Stimulated activated CD4-positive, alpha-beta T cell treated with anti-CD3 and anti-CD28 coated beads, Interleukin-2, amount 100 ng/mL, for 24 hours (primary cell): ENCODE data around the gene NOXA1.
"Not testable (repeated sequence)": the region's sequence is repeated elsewhere in the genome, so short reads cannot be mapped to it uniquely, and the experiment has no call there.

ENCODE experiments used
- DNase-seq, 2 donors: peaks; one replicate each; pipeline ENCODE4 v3.0.0-alpha.2; 2020

The NOXA1 gene

DNA sequence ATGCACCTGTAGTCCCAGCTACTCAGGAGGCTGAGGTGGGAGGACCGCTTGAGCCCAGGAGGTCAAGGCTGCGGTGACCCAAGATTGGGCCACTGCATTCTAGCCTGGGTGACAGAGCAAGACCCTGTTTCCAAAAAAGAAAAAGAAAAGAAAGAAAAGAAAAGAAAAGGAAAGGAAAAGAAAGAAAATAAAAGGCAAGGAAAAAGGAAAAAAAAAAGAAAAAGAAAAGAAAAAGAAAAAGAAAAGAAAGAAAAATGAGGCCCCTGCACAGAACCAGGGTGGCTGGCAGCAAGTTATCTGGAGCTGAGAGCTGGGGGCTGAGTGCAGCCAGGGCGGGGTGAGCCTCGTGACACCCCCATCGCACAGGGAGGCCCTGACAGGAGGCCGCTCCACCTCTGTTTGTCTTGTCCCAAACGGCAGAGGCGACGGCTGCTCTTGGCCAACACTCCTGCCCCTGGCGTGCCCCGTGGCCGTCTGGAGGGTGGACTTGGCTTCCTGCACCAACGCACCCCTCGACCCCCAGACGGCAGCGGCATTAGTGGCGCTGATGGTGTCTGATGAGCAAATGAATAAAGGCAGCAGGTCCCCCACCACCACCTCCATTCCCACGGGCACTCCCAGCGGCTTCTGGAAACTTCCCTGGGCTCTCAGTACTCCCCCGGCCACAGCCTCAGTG, 17.0 kb upstream of the NOXA1 start:
- DNase-seq, result no peak

DNA sequence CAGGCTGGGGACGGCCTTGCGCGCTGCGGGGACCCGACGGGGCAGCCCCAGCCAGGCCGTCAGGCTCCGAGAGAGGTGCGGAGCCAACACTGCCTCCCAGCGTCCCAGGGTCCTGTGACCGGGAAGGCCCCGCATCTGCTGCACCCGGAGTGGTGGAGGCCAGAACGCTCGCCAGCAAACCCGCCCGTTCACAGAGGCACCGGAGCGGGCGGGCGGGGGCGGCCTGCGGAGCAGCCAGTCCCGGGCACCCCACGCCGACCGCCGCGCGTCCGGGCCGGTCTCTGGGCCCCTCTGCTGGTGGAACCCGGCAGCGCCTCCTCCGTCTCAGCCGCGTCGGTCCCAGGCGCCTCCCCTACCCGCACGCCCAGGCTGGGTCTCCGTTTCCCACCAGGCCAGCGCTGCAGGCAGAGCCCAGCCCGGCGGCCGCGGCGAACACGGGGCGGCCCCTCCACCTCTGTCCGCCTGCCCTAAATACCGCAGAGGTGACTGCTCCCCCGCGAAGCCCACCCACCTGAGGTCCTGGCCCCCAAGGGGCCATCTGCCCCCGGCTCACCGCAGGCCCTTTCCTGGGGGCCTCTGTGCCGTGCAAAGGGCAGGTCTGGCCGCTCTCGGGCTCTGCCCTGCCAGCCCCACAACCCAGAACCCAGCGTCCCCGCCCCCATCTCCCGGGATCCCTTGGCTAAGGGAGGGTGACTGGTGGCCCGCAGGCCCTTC, 16.2 kb upstream of the NOXA1 start:
- peak; percentile 67 to 81 for DNase-seq

DNA sequence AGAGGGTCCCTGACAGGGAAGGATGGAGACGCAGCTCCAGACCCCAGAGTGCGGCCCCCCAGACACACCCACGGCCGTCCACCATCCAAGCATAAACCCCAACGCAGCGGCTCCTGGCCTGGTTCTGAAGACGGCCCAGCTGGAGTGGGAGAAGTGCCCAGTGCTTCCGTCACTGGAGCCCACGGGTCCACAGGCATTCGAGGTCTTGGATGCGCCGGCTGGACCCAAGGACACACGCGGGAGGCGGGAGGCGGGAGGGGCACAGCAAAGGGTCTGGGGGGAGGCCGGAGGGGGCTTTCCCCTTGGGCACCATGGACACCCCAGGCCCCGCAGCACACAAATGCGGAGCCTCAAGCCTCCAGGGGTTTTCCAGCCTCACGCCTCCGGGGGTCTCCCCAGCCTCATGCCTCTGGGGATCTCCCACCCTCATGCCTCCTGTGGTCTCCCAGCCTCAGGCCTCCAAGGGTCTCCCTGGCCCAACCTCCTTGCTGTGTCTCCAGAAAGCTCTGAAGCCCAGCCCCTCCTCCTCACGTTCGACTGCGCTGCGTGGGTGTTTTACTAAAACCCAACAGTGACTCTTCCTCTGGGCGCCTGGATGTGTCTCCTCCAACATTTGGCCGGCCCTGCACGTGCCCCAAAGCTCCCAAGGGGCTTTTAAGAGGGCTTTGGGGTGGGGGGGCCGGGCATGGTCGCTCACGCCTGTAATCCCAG, 15.4 kb upstream of the NOXA1 start:
- no peak for DNase-seq

DNA sequence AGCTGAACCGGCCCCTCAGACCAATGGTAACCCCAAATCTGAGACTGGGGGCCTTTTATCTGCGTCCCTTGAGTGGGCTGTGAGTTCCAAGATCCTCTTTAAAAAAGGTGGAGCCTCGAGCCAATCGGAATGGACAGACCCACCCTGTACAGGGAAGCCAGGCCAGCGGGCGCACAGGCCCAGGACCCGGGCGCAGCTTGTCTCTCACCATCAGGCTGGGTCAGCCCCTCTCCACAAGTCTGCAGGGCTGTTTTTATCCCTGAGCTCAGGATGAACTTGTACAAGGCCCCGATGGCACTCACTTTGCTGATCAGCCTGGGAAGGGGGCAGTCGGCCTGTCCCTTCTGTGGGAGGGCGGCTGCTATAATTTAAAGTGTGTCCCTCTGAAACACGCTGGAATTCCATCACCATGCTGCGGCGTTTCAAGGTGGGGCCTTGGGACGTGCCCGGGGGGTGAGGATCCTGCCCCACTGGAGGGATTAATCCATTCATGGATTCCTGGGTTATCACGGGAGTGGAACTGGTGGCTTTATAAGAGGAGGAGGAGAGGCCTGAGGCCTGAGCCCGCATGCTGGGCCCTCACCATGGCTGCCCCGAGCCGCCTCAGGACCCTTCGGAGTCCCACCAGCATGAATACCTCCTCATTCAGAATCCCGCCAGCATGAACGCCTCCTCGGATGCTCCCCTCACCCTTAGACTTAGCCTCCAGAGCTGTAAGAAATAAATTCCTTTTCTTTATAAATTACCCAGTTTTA, 14.4 kb upstream of the NOXA1 start:
- no peak for DNase-seq

DNA sequence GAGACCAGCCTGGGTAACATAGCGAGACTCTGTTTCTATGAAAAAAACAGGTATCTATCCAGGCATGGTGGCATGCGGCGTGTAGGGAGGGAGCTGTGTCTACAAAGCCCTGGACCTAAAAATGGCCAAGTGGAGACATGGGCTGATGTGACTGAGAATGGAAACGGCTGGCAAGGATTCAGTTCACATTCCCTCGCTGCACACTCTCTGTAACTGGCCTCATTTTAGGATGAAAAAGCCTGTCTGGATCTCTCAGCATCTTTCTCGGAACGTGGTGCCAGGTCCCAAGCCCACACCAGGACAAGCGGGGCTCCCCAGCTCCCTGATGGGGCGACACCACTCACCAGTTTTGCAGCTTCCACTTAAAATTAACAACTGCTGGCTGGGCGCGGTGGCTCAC, 13.7 kb upstream of the NOXA1 start:
- no peak for DNase-seq

DNA sequence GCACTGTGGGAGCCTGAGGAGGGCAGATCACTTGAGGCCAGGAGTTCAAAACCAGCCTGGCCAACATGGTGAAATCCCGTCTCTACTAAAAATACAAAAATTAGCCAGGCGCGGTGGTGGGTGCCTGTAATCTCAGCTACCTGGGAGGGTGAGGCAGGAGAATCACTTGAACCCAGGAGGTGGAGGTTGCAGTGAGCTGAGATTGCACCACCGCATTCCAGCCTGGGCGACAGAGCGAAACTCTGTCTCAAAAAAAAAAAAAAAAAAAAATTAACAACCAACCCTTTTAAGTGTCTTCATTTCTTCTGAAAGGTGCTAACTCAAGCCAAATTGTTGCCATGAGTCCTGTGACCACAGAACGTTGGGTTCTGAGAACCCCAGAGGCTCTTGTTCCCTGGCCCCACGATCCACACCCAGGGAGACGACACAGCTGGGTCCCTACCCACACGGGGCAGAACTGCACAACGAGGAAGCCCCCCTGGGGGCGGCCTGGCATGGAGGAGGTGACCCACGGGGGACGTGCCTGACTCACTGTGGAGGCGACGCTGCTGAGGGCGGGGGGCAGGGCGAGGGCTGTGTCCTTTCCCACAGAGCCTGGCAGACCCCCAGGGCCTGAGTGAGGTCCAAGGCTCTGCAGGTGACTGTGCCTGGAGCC, 12.8 kb upstream of the NOXA1 start:
- DNase-seq, result not testable (repeated sequence)

DNA sequence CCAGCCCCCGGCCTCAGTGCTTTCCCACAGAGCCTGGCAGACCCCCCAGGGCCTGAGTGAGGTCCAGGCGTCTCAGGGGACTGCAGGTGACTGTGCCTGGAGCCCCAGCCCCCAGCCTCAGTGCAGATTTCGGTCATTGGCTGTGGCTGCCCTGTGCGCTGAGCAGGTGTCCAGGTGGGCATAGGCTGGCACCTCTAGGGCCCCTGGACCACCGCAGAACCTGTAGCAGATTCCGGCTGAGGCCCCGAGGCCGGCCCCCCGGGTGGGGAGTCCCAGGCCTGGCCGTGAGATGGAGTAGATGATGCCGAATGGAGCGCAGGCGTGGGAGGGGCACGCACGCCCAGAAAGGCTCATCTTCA, 12.3 kb upstream of the NOXA1 start:
- no peak for DNase-seq

DNA sequence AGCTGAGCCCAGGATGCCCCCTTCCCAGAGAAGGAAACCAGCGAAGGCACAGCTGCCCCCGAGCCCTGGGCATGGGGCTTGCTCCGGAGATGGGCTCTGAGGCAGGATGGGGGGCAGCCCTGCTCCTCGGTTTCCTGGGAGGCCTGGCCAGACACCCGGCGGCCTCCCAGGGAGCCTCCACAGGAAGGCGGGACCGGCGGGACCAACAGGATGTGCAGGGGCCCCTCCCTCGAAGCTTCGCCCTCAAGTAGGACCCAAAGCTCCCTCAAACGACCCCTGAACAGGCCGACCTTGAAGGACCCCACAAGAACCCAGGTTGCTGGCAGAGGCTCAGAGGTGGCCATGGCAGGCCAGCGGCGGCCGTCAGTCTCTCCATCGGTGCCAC, 11.9 kb upstream of the NOXA1 start:
- DNase-seq, result no peak

DNA sequence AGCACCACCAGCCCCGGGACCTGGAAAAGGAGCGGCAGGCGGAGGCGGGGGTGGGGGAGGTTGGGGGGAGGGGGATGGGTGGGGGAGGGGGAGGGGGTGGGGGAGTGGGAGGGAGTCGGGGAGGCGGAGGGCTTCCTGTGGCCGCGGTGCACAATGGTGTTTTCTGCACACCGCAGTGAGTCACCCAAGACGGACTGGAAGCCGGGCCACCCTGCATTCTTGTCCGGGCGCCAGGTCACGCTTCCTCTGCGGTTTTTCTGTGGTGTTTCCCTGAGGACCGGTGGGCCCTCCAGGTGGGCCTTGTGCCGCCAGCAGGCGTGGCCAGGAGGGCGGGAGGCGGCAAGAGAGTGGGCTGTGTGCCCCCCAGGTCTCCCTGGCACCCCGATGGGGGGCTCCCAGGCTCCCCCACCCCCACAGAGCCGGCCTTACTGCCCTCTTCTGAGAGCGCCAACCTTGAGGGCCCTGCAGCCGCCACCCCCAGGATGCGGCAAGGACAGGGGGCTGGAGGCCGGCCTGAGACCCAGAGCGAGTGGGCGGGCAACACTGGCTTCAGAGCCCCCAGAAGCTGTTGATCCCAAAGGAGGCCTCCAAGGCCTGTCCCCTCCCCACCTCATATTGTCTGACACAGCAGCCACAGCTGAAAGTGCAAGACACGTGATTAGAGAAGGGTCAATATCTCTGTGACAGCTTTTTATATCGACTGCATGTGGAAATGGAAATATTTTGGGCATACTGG, 11.4 kb upstream of the NOXA1 start:
- peak; percentile 34 to 59 for DNase-seq

DNA sequence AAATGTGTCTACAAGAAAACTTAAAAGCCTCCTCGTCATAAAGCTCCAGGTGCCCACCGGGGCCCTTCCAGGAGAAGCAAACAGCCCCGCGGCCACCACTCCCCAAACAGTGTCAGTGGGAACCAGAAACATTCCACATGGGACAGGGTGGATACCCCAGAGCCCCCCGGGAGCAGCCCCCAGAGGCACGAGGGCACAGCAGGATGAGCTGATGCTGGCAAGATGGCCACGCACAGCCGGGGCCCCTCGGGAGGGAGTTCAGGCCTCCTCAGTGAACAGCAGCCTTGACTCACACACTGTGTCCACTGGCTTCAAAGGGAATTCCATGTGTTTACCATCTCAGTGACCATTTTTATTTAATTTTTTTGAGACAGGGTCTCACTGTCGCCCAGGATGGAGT, 10.8 kb upstream of the NOXA1 start:
- DNase-seq, result no peak

DNA sequence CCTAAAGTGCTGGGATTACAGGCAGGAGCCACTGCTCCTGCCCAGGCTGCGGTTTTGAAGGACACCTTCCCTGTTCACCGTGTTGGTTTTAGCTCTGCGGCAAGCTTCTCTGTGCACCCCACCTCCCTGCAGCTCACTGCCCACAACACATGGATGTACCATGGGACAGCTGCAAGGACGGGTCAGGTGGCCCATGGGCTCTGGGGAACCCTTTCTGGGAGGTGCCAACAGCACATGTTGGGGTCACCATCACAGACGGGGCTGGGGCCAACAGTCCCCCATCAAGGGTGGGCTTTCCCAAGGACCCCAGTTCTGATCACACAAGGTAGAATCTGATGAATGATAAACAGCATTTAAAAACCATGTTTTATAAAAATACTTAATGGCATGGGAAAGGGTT, 7.7 kb upstream of the NOXA1 start:
- DNase-seq, result no peak

DNA sequence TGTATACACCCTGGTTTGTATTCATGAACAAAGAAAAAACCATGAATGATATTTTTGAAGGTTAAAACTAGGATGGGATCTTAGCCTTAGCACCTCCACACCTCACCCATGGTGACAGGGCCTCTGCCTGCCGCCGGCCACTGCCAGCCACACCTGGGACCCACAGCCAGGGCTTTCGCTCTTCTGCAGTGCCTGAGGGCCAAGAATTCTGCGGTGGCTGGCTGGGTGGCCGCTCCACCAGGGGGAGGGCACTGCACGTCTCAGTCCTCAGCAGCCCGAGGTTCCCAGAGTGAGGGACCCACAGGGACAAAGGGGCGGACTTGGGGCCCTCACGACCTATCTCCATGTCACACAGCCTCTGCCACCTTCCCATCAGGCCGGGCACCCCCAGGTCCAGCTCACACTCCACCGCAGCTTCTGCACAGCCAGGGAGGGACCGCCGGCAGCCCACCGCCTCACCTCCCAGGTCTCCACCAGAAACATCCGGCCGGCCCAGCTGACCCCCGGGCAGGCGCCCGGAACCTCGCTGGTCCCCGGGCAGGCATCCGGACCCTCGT, 7.1 kb upstream of the NOXA1 start:
- no peak for DNase-seq

DNA sequence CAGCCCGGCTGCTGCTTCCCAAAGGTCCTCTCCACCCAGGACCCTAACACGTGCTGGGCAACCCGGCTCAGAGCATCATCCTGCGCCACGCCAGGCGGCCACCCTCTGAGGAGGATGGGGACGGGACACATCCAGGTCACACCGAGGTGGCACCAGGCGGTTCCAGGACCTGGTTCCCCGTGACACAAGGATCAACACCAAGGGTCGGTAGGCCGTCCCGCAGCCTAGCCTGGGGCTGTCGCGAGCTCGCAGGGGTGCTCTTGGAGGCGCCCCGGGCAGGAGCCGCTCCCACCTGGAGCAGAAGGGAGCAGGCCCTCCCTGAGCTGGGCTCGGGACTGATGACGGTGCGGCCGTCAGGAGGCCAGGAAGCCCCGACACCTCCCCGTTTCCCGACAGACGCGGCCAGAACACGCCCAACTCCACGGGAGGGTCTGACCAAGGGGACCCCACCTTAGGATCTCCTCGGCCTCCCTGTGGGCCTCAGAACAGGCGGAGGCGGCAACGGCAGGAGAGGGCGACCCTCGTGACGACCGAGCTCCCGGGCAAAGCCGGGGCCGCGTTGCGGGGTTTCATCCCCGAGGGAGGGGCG, 6.5 kb upstream of the NOXA1 start:
- no peak for DNase-seq

DNA sequence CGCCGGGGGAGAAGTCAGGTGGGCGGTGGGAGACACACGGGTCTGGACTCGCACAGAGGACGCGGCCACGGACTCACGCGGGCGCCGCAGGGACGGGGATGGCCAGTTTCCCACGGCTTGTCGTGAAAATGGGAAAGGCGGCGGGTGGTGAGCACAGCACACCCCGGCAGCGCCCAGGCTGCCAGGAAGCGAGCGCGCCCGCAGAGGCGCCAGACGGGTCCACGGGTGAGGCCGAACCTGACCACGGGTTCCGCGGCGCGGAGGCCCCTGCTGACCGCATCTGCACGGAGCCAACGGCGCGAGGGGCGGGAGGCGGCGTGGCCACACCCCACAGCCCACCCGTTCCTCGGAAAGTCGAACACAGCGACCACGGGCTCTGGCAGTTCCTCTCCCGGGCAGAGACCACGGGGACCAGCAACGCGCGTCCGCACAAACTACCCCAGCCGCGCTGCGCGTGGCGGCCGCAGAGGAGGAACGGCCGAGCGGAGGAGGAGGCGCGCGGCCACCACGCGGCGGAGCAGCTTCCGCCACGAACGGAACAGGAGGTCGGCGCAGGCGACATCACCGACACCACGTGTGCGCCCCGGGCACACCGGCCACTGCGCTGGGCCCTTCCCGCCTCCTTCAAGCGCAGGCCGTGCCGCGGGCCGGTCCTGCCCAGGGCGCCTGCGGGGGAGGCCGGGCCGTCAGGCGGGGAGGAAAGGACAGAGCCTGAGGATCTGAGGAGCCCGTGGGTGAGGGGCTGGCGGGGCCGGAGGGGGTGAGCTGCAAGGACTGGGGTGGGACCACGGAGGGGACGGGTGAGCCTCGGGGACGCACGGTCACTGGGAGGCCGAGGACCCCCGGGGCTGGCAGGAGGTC, 5.8 kb upstream of the NOXA1 start:
- DNase-seq, result no peak

DNA sequence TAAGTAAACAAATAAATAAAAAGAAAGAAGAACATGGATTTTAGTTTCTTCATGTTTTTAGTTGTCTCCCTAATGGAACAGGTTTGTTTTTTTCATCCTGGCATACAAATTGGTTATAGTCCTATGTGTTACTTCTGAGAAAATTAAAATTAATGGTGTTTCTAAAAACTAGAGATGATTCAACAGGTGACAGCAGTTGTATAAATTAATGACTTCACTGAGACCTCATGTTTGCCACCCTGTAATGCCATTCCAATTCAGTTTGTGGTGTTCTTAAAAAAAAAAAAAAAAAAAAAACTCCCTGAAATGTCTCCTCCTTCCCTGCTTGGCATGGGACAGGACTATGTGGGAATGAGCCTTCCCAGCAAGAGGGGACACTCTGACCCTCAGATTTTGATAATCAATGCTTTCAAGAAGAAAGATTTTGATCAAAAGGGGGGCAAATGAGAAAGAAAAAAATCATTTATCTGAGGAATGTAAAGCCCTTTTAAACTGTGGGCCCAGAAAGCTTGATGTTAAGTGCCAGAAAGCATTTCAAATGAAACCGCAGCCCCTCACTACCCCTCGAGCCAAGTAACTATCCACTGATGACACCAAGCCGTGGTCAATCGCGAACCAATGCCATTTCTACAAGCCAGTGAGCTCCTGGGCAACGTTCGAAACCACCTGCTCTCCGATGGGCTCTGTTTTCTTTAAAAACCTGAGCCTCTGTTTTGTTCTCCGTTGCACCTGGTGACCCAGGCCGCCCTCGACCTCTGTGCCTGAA, 1.2 kb upstream of the NOXA1 start:
- DNase-seq, result no peak

DNA sequence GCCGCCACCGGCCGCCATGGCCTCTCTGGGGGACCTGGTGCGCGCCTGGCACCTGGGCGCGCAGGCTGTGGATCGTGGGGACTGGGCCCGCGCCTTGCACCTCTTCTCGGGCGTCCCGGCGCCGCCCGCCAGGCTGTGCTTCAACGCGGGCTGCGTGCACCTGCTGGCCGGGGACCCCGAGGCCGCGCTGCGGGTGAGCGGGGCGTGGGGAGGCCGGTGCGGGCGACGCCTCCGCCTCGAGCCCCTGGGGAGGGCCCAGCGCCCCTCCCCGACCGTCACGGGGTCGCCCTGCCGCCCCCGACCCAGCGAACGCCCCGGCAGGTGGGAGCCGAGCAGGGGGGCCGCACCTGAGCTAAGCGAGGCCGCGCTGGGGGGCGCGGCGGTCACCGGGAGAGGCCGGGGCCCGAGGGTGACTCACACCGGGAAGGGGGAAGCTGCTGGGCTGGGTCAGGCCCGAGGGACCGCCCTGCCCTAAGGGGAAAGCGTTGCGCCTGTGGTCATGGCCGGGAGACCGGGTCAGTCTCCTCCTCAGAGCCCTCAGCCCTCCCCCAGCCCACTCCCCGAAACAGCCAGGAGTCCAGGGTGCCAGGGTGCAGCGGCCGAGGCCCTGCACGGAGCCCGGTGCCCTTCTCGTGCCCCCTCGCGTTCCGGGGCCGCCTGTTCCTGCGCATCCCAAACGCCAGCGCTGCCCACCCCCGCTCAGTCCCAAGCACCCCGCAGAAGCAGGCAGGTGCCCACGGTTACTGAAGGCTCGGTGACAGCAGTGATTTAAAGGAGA, 510 bp downstream of the NOXA1 start:
- no peak for DNase-seq

DNA sequence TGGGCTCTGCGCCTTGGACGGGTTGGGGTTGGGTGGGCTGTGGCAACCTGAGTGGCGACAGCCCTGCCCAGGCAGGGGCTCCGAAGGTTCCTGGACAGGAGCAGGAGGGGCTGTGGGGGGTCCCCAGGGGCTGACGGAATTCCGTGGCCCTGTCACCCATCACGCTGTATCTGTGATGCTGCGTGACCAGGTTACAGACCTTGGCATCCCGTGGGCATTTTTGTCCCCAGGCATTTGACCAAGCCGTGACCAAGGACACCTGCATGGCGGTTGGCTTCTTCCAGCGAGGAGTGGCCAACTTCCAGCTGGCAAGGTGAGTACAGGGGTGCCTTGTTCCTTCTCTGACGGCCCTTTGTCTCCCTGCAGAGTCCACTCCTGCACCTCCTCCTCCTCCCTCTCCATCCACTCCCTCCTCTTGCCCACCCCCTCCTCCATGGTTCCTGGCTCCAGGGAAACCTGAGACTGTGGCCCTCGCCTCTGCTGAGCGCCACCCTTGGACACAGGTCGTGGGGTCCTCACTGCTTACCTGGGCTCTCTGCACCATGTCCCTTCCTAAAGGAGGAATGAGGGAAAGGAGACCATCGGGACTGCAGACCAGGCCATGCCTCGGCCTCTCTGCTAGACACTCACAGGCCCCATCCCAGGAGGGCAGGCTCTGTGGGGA, 3.0 kb downstream of the NOXA1 start:
- no peak for DNase-seq
